Heart right ventricle (tissue), 16 donors: ENCODE measurements around the gene EXOSC2. TPM values are rescaled to one million over a fixed set of nuclear protein-coding genes. Genes with fewer than 3 reads are reported as not detected.

Source experiments
- ATAC-seq, 8 donors: fragments of 200-7000 bp; cut with Tn5 transposase; one replicate each; pipeline ENCODE4 v1.9.1; 2020; ENCODE audit warnings: mild to moderate bottlenecking in 8 of 8, moderate library complexity in 8 of 8, moderate number of reproducible peaks in 1 of 8
- DNase-seq, 2 donors: peaks; one replicate each; pipeline ENCODE4 v3.0.0-alpha.2; 2020
- H3K27ac ChIP-seq, 10 donors: fragments of 200-600 bp; sonication (generic) in 2 of 10; one replicate each; pipeline versions ENCODE4 v1.5.0 to v1.8.0; 2020 to 2022; ENCODE audit warnings: mild to moderate bottlenecking in 3 of 10
- H3K27me3 ChIP-seq, 7 donors: fragments of 200-600 bp; one replicate each; pipeline ENCODE4 v1.8.0; 2021 to 2022; ENCODE audit warnings: mild to moderate bottlenecking in 2 of 7
- H3K36me3 ChIP-seq, 9 donors: fragments of 200-600 bp; sonication (generic) in 1 of 9; one replicate each; pipeline versions ENCODE4 v1.5.0 to v1.8.0; 2020 to 2022; ENCODE audit warnings: mild to moderate bottlenecking in 2 of 9
- H3K4me1 ChIP-seq, 9 donors: fragments of 200-600 bp; sonication (generic) in 1 of 9; one replicate each; pipeline versions ENCODE4 v1.5.0 to v1.8.0; 2020 to 2022; ENCODE audit warnings: mild to moderate bottlenecking in 4 of 9
- H3K4me3 ChIP-seq, 10 donors: fragments of 200-600 bp; sonication (generic) in 2 of 10; one replicate each; pipeline versions ENCODE4 v1.5.0 to v1.8.0; 2020 to 2022; ENCODE audit warnings: mild to moderate bottlenecking in 7 of 10, moderate library complexity in 2 of 10
- H3K9me3 ChIP-seq, 11 donors: fragments of 200-600 bp in 10 of 11; sonication (generic) in 2 of 11; one replicate each; pipeline versions ENCODE4 v1.5.0 to v1.8.0; 2013 to 2022; ENCODE audit warnings: mild to moderate bottlenecking in 2 of 11, control low read depth in 1 of 11, moderate library complexity in 1 of 11
- CTCF ChIP-seq, 9 donors: fragments of 200-600 bp; sonication (generic) in 2 of 9; IDR thresholded peaks; one replicate each; pipeline versions ENCODE4 v1.5.0 to v1.8.0; 2021 to 2022; ENCODE audit warnings: antibody characterized with exemption in 9 of 9, mild to moderate bottlenecking in 5 of 9, moderate library complexity in 1 of 9
- WGBS, 2 donors: extraction: QIAGEN DNeasy Blood & Tissue Kit; methylation state at CpG; one replicate each; pipeline ENCODE4 v1.1.7; 2013; ENCODE audit warnings: inconsistent platforms in 1 of 2; 5-methylcytosine and 5-hydroxymethylcytosine counted together
- intact Hi-C, 10 donors: fragments of 100-400 bp; cut with DNase I; formaldehyde crosslinking; loops; one replicate each; pipeline versions ENCODE4 v1.11.1 to v1.14.2; 2022
- polyA plus RNA-seq, 2 donors: library from polyadenylated mRNA; stranded (reverse); fragments of 200-250 nt; gene quantifications; one replicate each; pipeline ENCODE4 v1.2.3, GENCODE V29; 2013
- total RNA-seq, 10 donors: library from RNA; stranded (reverse); fragmentation: NEBNext Ultra II Directional in 3 of 10; extraction: Animal tissue kit (Norgen Biotek cat#: 25700) in 3 of 10; gene quantifications; one replicate each; pipeline versions ENCODE4 v1.2.1 to v1.2.4, GENCODE V29; 2021 to 2023
- donor health status: Arrhythmogenic right ventricular cardiomyopathy.
- donor health status: ischemic (EF 13 %, LVEDD 7.1; RV severe dilation, severe dysfunction).
- donor health status: healthy with polysubstance abuse.
- donor health status: DM: no; HTN: yes; CAD: no.
- donor health status: DM: no; HTN: no; CAD: no.
- donor health status: ischemic (EF 25% LVEDD 6.9; RV normal size, moderate dysfunction).
- donor health status: ischemic (EF 25% LVEDD 5.7; RV mildly dilated, moderate dysfunction).
- donor health status: healthy.
- donor health status: DM: yes; HTN: yes; CAD: no.
- donor health status: Ischemic cardiomyopathy.
- donor health status: ischemic (EF 35%, LVEDD 5.7; RV mildly dilated, moderate dysfunction).
- donor health status: nonischemic (EF 11% LVEDD 7.7; RV severe dilation, severe dysfunction).
- donor health status: DM: yes; HTN: yes; CAD: no.
- donor health status: PGD.
- donor health status: ischemic (EF 29% LVEDD 5.4; RV normal size, mild dysfunction).
- donor health status: nonischemic (EF 23%, LVEDD 6.1; RV moderate dilation, normal function).

Gene EXOSC2
- total and polyA plus RNA-seq, 12 donors, result 10.8 to 17.7 (median 13.1) TPM

DNA sequence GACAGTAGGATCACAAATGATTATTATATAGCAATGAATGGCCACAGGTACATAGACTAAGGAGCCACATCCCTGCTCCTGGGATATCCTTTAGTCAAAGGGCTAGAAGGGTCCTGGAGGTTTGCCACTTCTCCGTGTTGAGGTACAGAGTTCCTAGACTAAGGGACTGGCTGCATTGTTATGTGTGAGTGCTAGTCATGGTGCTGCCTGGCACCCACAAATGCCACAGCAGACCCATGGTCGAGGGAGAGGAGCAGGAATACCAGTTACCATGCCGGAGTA is 47.4 kb downstream of the EXOSC2 start:
- Histone ChIP-seq H3K27me3 (no peaks in the 10 kb centered on the region), H3K9me3 (no peaks in the 10 kb centered on the region), H3K36me3 (peaks cover 0 to 2% (median 0%) of the 10 kb centered on the region in 9 donors), H3K27ac (no peak overlapping the region), H3K4me1 (peaks cover 0 to 18% (median 0%) of the 10 kb centered on the region in 9 donors), H3K4me3 (no peak overlapping the region)
- TF ChIP-seq CTCF (IDR thresholded peaks at IDR 0.05), result no peak
- intact Hi-C loops, result no loop called here
- ATAC-seq, result no peak
- 96% methylated on average over 3 of the region's 3 CpGs for WGBS, 2 donors
- DNase-seq, result no peak

DNA sequence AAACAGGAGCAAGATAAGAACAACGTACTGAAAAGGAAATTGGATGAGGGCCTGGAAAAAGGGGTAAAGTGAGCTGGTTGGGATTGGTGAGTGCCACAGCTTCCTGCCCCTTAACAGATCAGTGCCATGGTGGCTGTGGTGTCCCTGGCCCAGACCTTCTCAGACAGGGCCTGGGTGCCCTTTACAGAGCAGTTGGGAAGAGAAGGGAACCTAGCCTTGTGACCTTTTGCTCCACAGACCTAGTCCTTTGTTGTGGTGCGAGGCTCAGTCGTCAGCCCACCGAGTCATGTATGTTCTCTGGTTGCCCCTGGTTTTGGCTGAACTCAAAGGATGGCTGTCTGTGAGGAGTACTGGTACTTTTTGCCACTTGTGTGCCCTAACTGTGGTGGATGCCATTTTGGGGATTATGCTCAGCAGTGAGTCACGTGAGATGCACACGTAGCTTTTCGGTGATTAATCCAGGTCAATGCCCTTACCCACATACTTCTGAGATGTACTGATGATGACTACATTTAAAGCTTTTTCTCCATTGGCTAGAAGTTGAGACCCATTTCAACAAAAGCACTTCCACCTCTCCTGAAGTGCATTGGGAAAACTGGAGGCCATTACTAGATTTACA is 48.4 kb downstream of the EXOSC2 start:
- no peak overlapping the region for H3K27ac ChIP-seq
- no peak for DNase-seq
- H3K4me1 ChIP-seq, result peaks cover 0 to 18% (median 0%) of the 10 kb centered on the region in 9 donors
- peaks cover 0 to 2% (median 0%) of the 10 kb centered on the region in 9 donors for H3K36me3 ChIP-seq
- WGBS, 2 donors, result 82 to 86% methylated on average over 7 of the region's 7 CpGs
- TF ChIP-seq CTCF (IDR thresholded peaks at IDR 0.05), result no peak
- intact Hi-C loops, result no loop called here
- no peaks in the 10 kb centered on the region for H3K9me3 ChIP-seq
- no peak overlapping the region for H3K4me3 ChIP-seq
- no peak for ATAC-seq
- no peaks in the 10 kb centered on the region for H3K27me3 ChIP-seq

DNA sequence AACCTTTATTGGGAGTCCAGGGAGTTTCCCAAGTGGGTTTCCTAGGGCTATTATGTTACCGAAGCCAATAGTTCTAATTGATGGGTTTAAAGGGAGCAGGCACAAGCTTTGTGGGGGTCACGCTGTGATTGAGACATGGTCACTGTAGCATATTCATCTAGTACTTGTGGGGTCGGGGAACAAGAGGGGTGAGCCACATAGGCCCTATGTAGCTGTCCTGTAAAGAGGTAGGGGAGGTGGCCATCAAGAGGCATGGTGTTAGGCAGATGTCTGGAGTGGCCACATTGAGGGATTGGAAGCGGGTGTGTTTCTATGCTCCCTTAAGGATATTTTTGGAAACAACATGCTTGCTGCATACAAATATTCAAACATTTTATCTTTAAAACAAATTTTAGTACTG is 50.1 kb downstream of the EXOSC2 start:
- Histone ChIP-seq H3K4me1 (peaks cover 0 to 18% (median 0%) of the 10 kb centered on the region in 9 donors), H3K9me3 (no peaks in the 10 kb centered on the region), H3K27ac (no peak overlapping the region), H3K36me3 (peaks cover 0 to 2% (median 0%) of the 10 kb centered on the region in 9 donors), H3K4me3 (no peak overlapping the region), H3K27me3 (no peaks in the 10 kb centered on the region)
- no peak for ATAC-seq
- 88 to 93% methylated on average over 4 of the region's 4 CpGs for WGBS, 2 donors
- intact Hi-C loops, result no loop called here
- no peak for TF ChIP-seq CTCF (IDR thresholded peaks at IDR 0.05)
- DNase-seq, result no peak

DNA sequence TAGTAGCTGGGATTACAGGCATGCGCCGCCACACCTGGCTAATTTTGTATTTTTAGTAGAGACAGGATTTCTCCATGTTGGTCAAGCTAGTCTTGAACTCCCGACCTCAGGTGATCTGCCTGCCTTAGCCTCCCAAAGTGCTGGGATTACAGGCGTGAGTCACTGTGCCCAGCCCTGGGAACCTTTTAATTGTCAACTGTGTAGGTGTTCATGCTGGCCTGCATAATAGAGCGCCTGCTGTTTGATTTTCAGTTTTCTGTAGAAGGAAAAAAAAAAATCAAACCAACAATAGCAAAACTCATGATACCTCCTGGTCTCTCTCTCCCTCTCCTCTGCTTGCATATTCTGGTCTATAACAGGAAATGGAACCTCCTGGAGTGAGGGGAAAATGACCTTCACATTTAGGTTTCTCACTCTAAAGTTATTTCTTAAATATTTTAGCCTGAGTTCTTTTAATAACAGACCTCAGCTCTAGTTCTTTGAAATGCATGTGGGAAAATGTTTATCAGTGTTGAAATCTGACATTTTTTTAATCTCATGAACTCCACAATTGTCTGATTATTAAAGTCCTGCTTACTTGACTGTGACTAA is 51.7 kb downstream of the EXOSC2 start:
- DNase-seq (no peak), ATAC-seq (no peak)
- Histone ChIP-seq H3K27me3 (no peaks in the 10 kb centered on the region), H3K36me3 (no peaks in the 10 kb centered on the region), H3K9me3 (no peaks in the 10 kb centered on the region), H3K27ac (no peak overlapping the region), H3K4me1 (peaks cover 0 to 18% (median 0%) of the 10 kb centered on the region in 9 donors), H3K4me3 (no peak overlapping the region)
- TF ChIP-seq CTCF (IDR thresholded peaks at IDR 0.05), result no peak
- 94 to 97% methylated on average over 5 of the region's 5 CpGs for WGBS, 2 donors
- intact Hi-C loops, result loop anchor here in 1 of 10 donors (5.0 kb wide), 1 partner anchor 37 kb away; no protein-coding TSS in a partner anchor
